Endothelial cell of umbilical vein (primary cell): Measurements from ENCODE around the gene NAXD. TPM values are rescaled to one million over a fixed set of nuclear protein-coding genes. Genes with fewer than 3 reads are reported as not detected.

ENCODE experiments used
- BruUV-seq: library from RNA; stranded (reverse); fragments of 400-500 nt; replicated peaks from 2 replicates; lab custom pipeline; 2021; lab: Mats Ljungman, UMichigan
- CTCF ChIA-PET: fragments of 300-600, 350-600 bp; sonication (Branson Sonifier 250); formaldehyde crosslinking; loops from one replicate; lab custom pipeline; 2021; ENCODE audit warnings: antibody characterized with exemption, inconsistent platforms; lab: Charles Lee
- POLR2A ChIA-PET: fragments of 300-600, 350-600 bp; sonication (Branson Sonifier 250); formaldehyde crosslinking; loops from one replicate; lab custom pipeline; 2021; ENCODE audit warnings: antibody characterized with exemption, inconsistent platforms; lab: Charles Lee
- DNase-seq: peaks from one replicate; pipeline ENCODE4 v3.0.0-alpha.2; 2011; ENCODE audit warnings: low read depth, low spot score
- FAIRE-seq: peaks from 2 replicates; lab custom pipeline; 2011; peaks lifted over from hg19 to GRCh38; lab: Jason Lieb, UNC
- H2AFZ ChIP-seq: 2 replicates; pipeline ENCODE4 v1.6.0; 2012; ENCODE audit warnings: low read depth, low read length, control low read depth, inconsistent platforms
- H3K27ac ChIP-seq: 2 replicates; pipeline ENCODE4 v1.5.1; 2011; ENCODE audit warnings: low read depth, mild to moderate bottlenecking, control low read depth, low read length, moderate library complexity; ENCODE audit not compliant: insufficient read depth
- H3K27me3 ChIP-seq, 2 experiments: 2 replicates each; pipeline versions ENCODE4 v1.6.0 to v1.6.1; 2011; ENCODE audit warnings: low read length in 2 of 2, mixed read lengths in 1 of 2; ENCODE audit not compliant: control insufficient read depth in 2 of 2, insufficient read depth in 2 of 2
- H3K36me3 ChIP-seq, 2 experiments: 2 replicates in 1 of 2; 3 replicates in 1 of 2; pipeline ENCODE4 v1.5.1; 2011; ENCODE audit warnings: low read length in 2 of 2, mild to moderate bottlenecking in 1 of 2, moderate library complexity in 1 of 2; ENCODE audit not compliant: control insufficient read depth in 2 of 2, insufficient read depth in 2 of 2; ENCODE audit errors: extremely low read depth in 1 of 2
- H3K4me1 ChIP-seq: 3 replicates; pipeline ENCODE4 v1.5.1; 2011; ENCODE audit warnings: mild to moderate bottlenecking, low read length; ENCODE audit not compliant: control insufficient read depth, insufficient read depth; ENCODE audit errors: extremely low read depth
- H3K4me2 ChIP-seq: 2 replicates; pipeline ENCODE4 v1.6.1; 2011; ENCODE audit warnings: low read length, control low read depth, mixed read lengths; ENCODE audit not compliant: insufficient read depth
- H3K4me3 ChIP-seq, 3 experiments: fragments of 200-600 bp in 1 of 3; sonication (generic), shearing (Covaris generic) in 1 of 3; replicated peaks in 1 of 3; 2 replicates each; pipeline ENCODE4 v1.5.1; 2011 to 2016; ENCODE audit warnings: control low read depth in 3 of 3, low read length in 3 of 3, mild to moderate bottlenecking in 2 of 3, inconsistent platforms in 1 of 3, low read depth in 1 of 3, moderate library complexity in 1 of 3; ENCODE audit not compliant: insufficient read depth in 1 of 3
- H3K79me2 ChIP-seq: 2 replicates; pipeline ENCODE4 v1.6.0; 2012; ENCODE audit warnings: low read length, inconsistent platforms; ENCODE audit not compliant: control insufficient read depth, insufficient read depth
- H3K9ac ChIP-seq: replicated peaks from 2 replicates; pipeline ENCODE3; 2011; ENCODE audit warnings: low read length, control low read depth; ENCODE audit not compliant: insufficient read depth; ENCODE audit errors: extremely low read depth
- H3K9me1 ChIP-seq: replicated peaks from 3 replicates; pipeline ENCODE4 v1.6.0; 2011; ENCODE audit warnings: mild to moderate bottlenecking, low read length; ENCODE audit not compliant: control insufficient read depth, insufficient read depth; ENCODE audit errors: extremely low read depth
- H3K9me3 ChIP-seq: replicated peaks from 2 replicates; pipeline ENCODE4 v1.5.1; 2012; ENCODE audit warnings: low read length, inconsistent platforms; ENCODE audit not compliant: control insufficient read depth, insufficient read depth
- H4K20me1 ChIP-seq: replicated peaks from 2 replicates; pipeline ENCODE3; 2011; ENCODE audit warnings: mild to moderate bottlenecking, low read length; ENCODE audit not compliant: control insufficient read depth, insufficient read depth; ENCODE audit errors: extremely low read depth
- CTCF ChIP-seq, 2 donors: IDR thresholded peaks; 1 replicate in 1 of 2; 2 replicates in 1 of 2; pipeline ENCODE4 v1.5.1; 2011; ENCODE audit warnings: low read length in 2 of 2, mild to moderate bottlenecking in 2 of 2, moderate library complexity in 2 of 2, control low read depth in 1 of 2, inconsistent platforms in 1 of 2, low read depth in 1 of 2; ENCODE audit not compliant: insufficient read depth in 1 of 2; ENCODE audit errors: extremely low read depth in 1 of 2
- EZH2 ChIP-seq: IDR thresholded peaks from 2 replicates; pipeline ENCODE4 v1.6.1; 2012; ENCODE audit warnings: borderline replicate concordance, low read depth, mild to moderate bottlenecking, moderate library complexity, low read length, inconsistent platforms; ENCODE audit not compliant: severe bottlenecking
- FOS ChIP-seq: IDR thresholded peaks from 2 replicates; pipeline ENCODE4 v1.6.1; 2011; ENCODE audit warnings: mild to moderate bottlenecking, low read length, moderate library complexity, borderline replicate concordance; ENCODE audit not compliant: insufficient read depth
- GATA2 ChIP-seq: IDR thresholded peaks from 2 replicates; pipeline ENCODE4 v1.7.0; 2011; ENCODE audit warnings: low read depth, mild to moderate bottlenecking, moderate library complexity, mixed read lengths, low read length; ENCODE audit not compliant: insufficient read length, insufficient read depth
- JUN ChIP-seq: IDR thresholded peaks from 2 replicates; pipeline ENCODE4 v1.6.1; 2011; ENCODE audit warnings: borderline replicate concordance, low read depth; ENCODE audit not compliant: insufficient read length, insufficient read depth
- MAX ChIP-seq: IDR thresholded peaks from 2 replicates; pipeline ENCODE4 v1.6.1; 2011; ENCODE audit not compliant: insufficient read depth, insufficient read length
- MYC ChIP-seq: IDR thresholded peaks from one replicate; pipeline ENCODE4 v1.6.1; 2011; ENCODE audit warnings: mild to moderate bottlenecking, low read depth, low read length
- POLR2A ChIP-seq: IDR thresholded peaks from 2 replicates; pipeline ENCODE4 v1.6.1; 2012; ENCODE audit warnings: low read depth, mild to moderate bottlenecking, control low read depth, low read length
- POLR2AphosphoS5 ChIP-seq: IDR thresholded peaks from 2 replicates; pipeline ENCODE4 v1.6.1; 2012; ENCODE audit warnings: low read depth, mild to moderate bottlenecking, control low read depth, low read length, moderate library complexity; ENCODE audit not compliant: insufficient read depth
- dilution Hi-C: fragments of 300-500 bp; cut with MboI; formaldehyde crosslinking; loops from one replicate; pipeline ENCODE4 v1.15.0; 2019; ENCODE audit warnings: low sequenced_read_pairs; ENCODE audit not compliant: extremely low pct_ligation_motif_present
- intact Hi-C: fragments of 100-400 bp; cut with micrococcal nuclease; formaldehyde crosslinking; loops from one replicate; pipeline ENCODE4 v1.10.0; 2022
- polyA plus RNA-seq, 4 experiments: library from polyadenylated mRNA; depleted of rRNA in 3 of 4; stranded (reverse) in 3 of 4; unstranded in 1 of 4; fragments of >200 nt; gene quantifications; 2 replicates each; pipeline versions ENCODE4 v1.2.1 to v1.2.3, GENCODE V29; 2011 to 2012; ENCODE audit warnings: missing spikeins in 1 of 4
- total RNA-seq: library from RNA; stranded (reverse); gene quantifications from 2 replicates; pipeline ENCODE4 v1.2.3, GENCODE V29; 2021

Gene NAXD
- total and polyA plus RNA-seq, 2 donors (not counting 3 experiments of a cell fraction or from before 2014, with no cell fraction given): 19.9 to 42.9 TPM

GRCh38 chr13:110682746-110683145 lies 67.4 kb downstream of the NAXD start:
- Histone ChIP-seq H3K36me3 (peaks cover 17 to 26% of the 10 kb centered on the region in 2 experiments), H2AFZ (no peak overlapping the region), H3K9me1 (no peaks in the 10 kb centered on the region), H3K27ac (no peak overlapping the region), H3K4me3 (no peak overlapping the region), H3K27me3 (no peaks in the 10 kb centered on the region), H3K9ac (no peak overlapping the region), H3K4me2 (no peak overlapping the region), H3K4me1 (no peaks in the 10 kb centered on the region), H4K20me1 (no peaks in the 10 kb centered on the region), H3K9me3 (no peaks in the 10 kb centered on the region), H3K79me2 (no peaks in the 10 kb centered on the region)
- CTCF ChIA-PET: interaction anchor here (0.7 to 1.8 kb wide), 7 partner anchors 10 to 525 kb away, joined by 3 to 9 read pairs (median 3); no protein-coding TSS in a partner anchor
- intact Hi-C loops: no loop called here
- POLR2A ChIA-PET: no interaction called here
- FAIRE-seq (no peak), DNase-seq (no peak)
- dilution Hi-C loops: no loop called here
- TF ChIP-seq GATA2: no peak
- no peak for TF ChIP-seq POLR2AphosphoS5
- TF ChIP-seq MYC: no peak
- TF ChIP-seq MAX: no peak
- TF ChIP-seq EZH2: no peak
- TF ChIP-seq FOS: no peak
- no peak for TF ChIP-seq JUN
- no peak for TF ChIP-seq POLR2A
- no peak for TF ChIP-seq CTCF (IDR thresholded peaks at IDR 0.05; ENCODE audit: extremely low read depth in 1 of 2, insufficient read depth in 1 of 2, low read depth in 1 of 2, low read length in 2 of 2)
- BruUV-seq: no TSS peak
